Measurements from ENCODE around the gene LRRC74A.
A peak's percentile ranks its signal among the peaks of the same experiment; 100 is the strongest.

The LRRC74A gene

DNA sequence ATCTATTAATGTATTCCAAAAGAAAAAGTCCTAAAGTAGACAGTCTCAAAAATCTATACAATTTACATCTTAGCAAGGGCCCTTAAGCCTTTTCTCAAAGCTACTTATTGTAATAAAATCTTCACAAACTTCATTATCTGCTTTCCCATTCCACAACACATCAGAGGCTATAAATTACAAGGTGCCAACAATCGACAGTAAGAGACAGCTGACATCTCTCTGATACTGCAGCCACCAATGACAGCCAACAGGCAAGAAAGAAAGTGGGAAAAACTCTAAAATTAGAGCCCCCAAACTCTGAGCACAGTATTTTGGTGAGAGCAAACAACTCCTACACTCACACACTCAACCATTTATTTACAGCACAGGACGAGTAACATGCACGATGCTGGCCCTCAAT is 15.7 kb upstream of the LRRC74A start:
- DNase-seq (ENCODE audit: low read depth): no peak

DNA sequence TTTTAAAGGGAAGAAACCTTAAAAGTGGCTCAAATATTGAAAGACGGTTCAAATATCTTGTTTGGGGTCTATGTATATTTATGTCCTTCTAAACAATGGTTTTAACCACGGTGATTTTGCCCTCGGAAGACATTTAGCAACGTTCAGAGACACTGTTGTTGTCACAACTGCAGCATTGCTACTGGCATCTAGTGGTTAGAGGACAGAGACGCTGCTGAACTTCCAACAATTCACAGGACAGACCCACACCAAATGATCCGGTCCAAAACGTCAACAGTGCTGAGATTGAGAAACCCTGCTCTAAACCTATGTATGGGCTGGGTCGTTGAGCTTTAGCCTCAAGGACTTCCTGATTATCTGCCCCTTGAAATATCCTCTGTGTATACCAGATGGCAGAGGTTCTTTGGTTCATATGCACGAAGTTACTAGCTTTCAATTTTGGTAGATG is 15.2 kb upstream of the LRRC74A start:
- peak; percentile 42 for DNase-seq (ENCODE audit: low read depth)

DNA sequence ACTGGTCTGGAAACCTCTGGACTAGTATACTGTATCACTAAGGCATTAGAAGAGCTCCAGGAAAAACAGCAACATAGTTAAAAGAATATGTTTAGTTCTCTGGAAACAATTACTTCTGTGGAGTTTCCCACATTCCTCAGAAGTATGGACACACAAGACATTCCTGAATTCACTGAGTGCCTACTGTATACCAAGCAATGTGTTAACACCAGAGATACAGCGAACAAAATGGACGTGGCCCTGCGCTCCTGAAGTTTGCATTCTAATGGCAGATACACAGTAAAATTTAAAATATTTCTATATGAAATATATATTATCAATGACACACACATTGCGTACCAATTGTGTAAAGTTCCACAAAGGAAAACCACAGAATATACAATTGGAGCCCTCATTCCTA is 14.6 kb upstream of the LRRC74A start:
- DNase-seq (ENCODE audit: low read depth): peak; percentile 10

DNA sequence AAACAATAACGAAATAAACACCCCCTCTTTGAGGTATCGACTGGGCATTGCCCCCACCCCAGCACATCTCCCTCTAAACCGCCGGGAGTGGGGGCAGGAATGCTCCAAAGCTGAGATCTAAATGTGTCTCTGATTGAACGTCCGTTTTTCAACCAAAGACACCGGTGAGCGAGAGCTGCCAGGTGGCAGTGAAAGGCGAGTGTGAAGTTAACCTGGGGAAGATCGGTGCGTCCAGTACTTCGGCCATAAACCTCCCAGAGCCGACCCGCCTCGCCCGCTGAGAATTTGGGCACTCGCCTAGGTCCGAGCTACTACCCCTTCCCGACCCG is 14.2 kb upstream of the LRRC74A start:
- DNase-seq (ENCODE audit: low read depth): no peak

DNA sequence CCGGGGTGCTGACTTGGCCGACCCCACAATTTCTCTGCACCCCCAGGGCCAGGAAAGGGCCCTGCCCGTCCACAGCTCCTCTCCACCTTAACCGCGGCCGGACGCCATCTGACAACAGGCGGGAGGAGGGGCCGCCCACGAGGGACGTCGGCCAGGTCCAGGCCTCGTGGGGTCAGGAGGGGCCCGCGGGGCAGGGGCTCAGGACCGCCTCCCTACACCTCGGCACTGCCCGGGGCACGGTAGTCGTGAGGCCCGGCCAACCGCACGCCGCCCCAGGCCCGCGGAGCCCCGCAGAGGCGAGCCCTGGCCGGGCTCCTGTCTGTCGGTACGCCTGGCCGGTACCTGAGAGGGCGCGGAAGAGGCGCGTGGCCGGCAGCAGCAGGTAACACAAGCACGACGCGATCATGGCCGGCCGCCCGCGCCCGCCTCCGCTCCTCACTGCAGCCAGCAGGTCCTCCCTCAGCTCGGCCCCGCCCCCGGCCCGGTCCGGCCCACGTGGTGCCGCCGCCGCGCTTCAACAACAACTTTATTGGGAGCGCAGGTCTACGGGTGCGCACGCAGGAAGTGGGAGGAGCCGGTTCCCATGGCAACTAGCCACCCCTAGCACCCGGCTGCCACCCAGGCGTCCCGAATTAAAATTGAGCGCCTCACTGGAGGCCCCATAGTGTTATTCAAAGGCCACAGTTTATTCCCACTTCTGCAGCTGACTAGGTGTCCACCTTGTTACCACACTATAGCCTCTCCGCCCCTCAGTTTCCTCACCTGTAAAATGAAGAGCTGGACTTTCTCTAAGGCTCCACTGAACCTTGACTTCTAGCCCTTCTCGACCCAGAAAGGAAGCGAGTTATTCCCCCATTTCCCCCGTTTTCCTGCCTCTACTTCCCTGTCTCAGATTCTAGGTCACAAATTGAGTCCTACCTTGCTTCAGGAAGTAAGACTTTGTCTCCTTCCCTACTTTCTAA is 13.5 kb upstream of the LRRC74A start, which contains the start of gene ANGEL1:
Gene ANGEL1 (minus strand): TSS at position 461 of the 962 bp plus-strand sequence. CDS start 55 bp downstream, at position 406.
- peak; percentile 94 for DNase-seq (ENCODE audit: low read depth)

DNA sequence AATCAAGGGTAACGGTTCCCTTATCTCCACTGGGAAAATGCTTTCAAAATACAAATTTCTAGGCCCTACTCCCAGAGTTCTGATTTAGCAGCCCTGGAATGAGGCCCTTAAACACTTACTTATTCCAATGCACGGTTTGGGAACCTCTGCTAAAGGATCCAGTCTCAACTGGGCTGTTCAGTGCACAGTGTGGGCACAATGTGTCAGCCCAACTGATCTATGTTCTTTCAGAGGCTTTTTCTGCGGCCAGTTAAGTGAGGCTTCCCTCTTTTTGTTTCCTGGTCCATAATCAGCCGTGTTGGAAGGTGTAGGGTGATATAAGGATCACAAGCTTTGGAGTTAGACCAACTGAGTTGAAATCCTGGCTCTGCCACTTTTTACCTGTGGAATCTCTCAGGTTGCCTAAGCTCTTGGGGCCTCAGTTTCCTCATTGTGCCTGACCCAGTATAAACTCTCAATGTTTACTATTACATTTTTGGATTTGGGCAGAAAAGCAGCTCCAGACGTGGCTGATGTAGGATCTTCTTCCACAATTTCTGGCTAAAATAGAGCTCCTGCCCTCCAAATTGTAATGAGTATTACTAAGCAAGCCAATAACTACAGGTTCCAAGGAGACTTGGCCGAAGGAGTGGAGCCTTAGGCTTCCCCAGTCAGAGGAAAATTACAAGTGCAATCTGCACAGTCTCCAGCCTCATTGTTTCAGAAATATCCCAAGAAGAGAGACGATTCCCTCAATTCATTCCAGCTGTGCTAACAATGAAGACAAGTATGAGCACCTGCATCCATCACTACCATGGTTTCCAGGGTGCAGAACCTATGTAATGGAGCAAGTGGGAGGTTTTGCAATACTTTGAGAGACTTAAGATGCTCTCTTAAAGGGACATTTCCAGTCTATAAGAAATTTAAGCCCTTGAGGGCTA is 11.2 kb upstream of the LRRC74A start:
- DNase-seq (ENCODE audit: low read depth): no peak

DNA sequence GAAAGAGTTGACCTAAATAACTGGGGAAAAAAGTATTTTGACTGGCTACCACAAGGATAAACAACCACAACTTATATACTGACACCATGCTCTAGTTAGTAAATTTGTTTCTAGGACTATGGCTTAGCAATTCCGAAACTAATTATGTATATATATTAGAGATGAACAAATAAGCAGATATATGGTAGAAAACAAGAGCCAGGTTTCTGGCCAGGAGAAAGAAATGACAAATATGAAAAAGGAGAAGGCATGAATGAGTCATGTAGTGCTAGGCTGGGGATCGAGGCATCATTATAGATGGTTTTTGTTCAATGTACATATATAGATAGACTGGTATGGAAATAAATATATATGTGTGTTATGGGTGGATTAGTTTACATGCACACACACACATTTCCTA is 5.5 kb upstream of the LRRC74A start:
- DNase-seq (ENCODE audit: low read depth): no peak

DNA sequence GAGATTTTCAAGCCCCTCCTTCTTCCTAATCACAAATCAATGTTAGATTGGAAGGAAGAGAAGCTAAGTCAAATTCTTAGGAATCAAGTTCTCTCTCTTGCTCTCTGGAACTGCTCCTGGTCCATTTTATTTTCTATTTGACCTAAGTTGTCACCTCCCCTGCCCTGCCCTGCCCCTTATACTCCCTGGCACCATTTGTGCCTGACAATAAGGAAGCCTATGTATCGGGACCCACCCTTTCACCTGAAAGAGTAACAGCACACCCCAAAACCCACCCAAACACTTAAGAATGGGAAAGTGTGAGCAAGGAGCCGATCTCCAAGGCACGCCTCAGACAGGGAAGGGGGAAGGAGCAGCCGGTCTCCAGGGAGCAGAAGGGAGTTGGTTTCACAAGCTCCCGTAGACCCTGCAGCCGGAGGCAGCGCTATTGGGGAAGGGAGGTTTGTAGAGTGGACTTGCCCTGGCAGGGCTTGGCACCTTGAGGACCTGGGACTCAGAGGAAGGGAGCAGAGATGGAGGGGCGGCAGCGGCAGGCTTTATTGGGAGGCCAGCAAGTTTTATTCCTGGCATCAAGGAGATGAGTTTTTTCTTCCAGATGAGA is 1.6 kb downstream of the LRRC74A start:
- DNase-seq (ENCODE audit: low read depth): peak; percentile 18

DNA sequence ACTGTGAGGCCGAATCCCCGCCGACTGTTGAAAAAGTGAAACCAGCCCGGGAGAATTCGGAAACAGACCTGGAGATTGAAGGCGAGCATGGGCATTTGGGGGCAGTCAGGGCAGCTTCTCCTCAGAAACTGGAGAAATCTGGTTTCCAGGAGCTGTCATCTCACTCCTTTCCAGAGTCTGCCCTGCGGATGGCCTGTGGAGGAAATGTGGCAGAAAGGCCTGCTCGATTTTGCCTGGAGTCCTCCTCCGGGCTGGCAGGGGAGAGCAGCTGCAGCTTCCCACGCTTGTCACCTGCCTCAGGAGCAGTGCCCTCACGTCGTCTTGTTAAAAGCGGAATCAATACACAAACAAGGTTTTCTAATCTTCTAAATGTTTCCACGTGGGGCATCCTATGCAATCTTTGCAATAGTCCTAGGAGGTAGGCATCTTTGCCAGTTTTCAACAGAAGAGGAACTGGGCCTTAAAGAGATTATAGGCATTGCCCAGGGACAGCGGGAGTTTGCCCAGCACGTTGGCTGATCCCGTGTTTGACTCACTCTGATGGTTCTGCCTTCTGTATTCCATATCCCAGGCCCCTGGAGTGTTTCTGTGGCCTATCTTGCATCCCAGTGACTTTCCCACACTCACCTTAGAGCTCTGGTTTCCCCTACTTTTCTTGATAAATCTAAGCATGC is 2.3 kb downstream of the LRRC74A start:
- no peak for DNase-seq (ENCODE audit: low read depth)

DNA sequence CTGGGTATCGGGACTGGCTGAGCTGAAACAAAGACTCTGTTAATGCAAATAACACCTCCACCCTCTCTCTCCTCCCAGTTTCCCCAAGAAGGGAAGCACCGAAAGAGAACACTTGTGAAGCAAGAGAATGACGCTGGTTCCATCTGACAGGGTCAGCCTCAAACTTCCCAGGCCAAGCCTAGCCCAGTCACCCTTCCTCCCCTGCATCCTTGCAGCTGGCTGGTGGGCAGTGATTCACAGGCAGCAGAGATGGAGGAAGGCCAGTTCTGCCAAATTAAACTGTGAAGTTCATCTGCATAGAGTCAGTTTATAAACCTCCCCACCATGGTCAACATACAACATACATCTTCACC is 2.8 kb downstream of the LRRC74A start:
- DNase-seq (ENCODE audit: low read depth): no peak

DNA sequence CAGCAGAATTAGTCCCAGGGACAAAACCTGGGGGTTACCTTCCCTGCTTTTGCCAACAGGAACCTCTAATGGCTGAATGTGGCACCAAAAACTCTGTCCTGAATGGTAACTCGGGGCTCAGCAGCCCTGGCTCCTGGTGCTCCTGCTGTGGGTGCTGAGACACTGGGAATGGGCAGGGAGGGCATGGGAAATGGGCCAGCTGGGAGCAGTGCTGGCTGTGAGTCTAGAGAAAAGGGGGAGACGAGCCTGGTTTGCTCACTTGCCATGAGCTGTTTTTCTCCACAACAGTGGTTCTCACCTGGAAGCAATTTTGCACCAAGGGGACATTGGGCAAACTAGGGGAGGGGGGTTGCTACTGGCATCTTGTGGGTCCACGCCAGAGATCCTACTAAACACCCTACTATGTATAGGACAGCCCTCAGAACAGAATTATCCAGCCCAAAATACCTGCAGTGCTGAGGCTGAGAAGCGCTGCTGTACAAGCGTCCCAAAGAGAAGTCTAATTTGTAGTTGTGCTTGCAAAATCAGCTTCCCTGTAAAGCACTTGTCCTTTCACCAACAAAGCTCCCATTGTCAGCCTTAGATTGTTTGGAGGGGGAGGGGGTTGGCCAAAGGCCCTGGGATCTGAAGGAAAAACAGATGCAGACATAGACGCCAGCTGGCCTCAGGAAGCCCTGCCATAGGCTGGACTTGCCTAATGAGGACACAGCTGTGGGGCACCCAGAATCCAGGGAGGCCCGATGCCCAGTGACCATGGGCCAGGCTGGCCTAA is 3.6 kb downstream of the LRRC74A start:
- no peak for DNase-seq (ENCODE audit: low read depth)

DNA sequence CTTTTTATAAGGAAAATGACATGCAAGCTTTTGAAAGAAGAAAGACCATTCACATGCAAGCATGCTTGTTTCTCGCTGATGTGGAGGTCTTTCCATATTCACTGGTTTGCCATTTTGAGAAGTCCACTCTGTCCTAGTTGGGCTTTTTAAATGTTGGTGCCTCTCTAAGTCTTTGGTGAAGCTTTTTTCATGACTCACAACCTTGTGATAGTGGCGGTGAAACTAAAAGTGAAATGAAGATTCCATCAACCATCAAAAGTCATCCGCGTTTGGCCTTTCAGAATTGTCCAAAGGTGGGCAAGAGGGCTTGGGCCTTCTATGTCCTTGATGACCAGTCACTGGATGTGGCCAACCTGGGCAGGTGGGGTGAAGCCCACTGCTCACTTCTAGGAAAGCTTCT is 4.3 kb downstream of the LRRC74A start:
- DNase-seq (ENCODE audit: low read depth): no peak

DNA sequence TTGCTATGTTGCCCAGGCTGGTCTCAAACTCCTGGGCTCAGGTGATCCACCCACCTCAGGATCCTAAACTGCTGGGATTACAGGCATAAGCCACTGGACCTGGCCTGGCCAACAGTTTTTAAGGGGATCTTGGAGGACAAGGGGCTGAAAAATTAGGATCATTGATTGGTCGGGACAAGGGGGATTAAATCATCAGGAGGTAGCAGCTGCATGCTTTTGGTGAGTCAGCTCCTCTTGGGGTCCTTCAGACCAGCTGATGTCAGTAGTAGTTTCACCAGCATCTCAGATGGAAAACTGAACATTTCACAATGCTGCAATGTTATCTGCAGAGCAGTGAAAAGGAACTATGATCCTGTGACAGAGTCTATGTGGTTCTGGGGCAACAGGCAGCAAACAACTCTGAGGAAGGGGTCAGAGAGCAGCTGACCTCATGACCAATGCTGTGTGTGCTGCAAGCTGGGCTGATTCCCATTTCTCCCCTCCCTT is 6.3 kb downstream of the LRRC74A start:
- no peak for DNase-seq (ENCODE audit: low read depth)

DNA sequence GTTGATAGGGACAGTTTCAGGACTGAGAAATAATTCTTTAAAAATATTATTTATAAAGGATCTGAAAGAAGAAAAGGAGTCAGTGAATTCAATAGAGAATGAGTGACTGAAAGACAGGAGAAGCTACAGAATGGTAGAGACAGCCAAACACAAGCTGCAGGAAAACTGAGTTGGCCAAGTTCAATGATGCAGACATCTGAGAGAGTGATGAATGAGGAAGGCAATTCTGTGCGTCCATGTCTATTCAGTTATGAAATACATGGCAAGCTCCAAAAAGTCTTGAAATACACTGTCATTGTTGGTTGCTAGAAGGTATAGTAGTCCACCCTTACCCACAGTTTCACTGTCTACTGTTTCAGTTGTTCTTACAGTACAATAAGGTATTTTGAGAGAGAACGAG is 6.8 kb downstream of the LRRC74A start:
- no peak for DNase-seq (ENCODE audit: low read depth)

DNA sequence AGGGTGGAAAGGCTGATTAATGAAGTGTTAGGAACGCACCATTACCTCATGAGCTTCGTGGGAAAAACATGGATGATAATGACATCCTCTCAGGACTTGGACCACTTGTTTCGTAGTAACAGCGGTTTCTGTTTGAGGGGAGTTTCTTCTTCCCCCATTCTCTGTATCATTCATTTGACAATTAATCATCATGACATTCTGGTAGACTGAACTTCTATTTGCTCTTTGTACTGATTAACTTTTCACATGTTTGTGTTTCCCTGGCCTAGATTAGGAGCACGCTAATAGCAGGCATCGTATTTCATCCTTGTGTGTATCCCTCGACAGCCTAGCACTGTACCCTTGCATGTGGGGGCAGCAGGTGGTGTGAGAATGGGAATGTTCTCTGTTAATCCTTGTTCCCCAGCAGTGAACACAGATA is 8.0 kb downstream of the LRRC74A start:
- DNase-seq (ENCODE audit: low read depth): no peak

DNA sequence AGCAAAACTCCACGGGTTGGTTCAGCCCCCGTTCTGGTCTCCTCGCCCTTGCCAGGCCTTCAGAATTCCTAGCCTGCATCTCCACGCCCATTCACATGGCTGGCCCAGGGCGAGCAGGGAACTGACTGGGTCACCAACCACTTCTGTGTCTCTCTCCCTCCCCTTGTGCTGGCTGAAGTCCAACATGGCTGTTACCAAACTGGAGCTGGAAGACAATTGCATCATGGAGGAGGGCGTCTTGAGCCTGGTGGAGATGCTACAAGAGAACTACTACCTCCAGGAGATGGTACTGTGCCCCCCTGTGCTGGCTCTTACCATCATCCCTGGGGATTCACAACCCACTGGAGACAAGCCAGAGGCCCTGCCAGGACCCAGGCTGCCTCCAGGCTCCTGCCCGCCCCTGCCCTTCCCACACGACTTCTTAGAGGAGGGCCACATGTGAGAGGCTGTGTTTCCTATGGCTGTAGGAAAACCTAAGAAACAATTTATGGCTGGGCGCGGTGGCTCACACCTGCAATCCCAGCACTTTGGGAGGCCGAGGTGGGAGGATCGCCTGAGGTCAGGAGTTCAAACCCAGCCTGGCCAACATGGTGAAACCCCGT is 9.9 kb downstream of the LRRC74A start:
- DNase-seq (ENCODE audit: low read depth): no peak

DNA sequence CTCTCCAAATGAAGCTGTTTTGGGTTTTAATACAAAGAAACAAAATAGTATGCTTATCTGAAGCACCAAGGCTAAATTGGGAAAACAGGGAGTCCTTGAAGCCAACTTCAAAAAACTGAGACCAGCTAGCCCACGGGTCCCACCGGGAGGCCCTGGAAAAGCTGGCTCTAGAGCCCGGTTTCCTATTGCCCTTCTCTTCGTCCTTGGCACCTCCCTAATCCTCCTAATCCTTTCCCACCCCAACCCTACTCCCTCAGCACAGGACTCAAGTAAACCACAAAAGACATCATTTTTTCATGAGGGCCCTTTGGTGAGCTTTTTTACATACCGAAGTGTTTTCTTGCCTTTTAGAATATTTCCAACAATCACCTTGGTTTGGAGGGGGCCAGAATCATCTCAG is 11.3 kb downstream of the LRRC74A start:
- no peak for DNase-seq (ENCODE audit: low read depth)

DNA sequence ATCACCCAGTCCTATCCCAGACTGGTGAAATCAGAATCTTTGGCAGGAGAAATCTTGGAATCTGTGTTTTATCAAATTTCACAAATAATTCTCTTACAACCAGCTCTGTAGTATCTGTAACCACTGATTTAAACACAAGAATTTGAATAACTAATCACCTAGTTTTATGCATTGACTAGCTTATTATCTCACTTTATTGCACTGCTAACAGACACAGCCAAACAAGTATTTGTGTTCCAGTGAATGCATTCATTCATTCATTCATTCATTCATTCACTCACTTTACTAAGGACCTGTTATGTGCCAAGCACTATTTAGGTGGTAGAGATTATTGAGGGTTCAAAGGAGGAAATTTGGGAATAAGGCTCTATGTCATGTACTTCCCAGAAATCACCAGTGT is 16.2 kb downstream of the LRRC74A start:
- DNase-seq (ENCODE audit: low read depth): no peak

DNA sequence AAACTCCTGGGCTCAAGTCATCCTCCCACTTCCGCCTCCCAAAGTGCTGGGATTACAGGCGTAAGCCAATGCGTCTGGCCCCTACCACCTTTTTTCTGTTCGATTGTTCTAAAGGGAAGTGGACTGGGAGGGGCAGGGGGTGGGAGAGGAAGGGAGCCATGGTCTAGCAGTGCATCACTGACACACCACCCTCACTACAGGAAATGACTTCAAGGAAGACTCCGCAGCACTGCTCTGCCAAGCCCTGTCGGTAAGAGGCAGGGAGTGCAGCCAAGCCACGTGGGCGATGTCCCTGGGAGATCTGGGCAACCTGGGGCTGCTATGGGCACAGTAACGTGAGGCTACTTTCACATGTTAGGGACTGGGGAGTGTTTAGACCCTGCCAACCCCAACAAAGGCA is 18.0 kb downstream of the LRRC74A start:
- DNase-seq (ENCODE audit: low read depth): peak; percentile 59

DNA sequence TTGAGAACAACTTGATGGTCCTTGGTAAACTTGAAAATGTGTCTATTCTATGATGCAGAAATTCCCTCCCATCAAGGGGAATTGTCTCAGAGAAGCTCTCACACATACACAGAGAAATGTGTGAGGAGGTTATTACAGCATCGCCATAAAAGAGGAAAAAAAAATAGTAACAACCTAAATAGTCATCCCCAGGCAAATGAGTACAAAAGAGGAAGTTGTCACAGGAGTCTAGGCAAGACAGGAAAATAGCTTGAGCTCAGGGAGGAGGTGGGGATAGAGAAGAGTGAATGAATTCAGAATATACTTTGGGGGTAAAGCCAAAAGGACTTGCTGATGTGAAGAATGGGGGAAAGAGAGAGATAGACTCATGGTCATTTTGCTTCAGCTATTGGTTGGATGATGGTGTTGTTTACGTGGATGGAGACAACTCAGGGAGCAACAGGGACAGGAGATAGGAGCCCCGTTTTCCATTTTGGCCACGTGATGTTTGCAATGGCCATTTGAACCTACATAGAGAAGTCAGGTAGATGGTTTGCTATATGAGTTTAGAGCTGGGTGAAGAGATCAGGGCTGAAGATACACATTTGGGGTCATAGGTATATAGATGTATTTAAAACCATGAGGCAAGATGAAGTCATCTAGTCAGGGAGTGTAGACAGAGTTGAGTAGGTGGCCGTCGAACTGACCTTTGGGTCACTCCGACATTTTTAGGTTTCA is 20.3 kb downstream of the LRRC74A start:
- DNase-seq (ENCODE audit: low read depth): no peak

All from ELR (cell line).